Kidney glomerular epithelial cell (primary cell): ENCODE results near the gene PANK2.
"Not testable (repeated sequence)": the region's sequence is repeated elsewhere in the genome, so short reads cannot be mapped to it uniquely, and the experiment has no call there.

Experiments
- DNase-seq: peaks from one replicate; lab custom pipeline; 2025; lab: John Stamatoyannopoulos, UW

The PANK2 gene

DNA sequence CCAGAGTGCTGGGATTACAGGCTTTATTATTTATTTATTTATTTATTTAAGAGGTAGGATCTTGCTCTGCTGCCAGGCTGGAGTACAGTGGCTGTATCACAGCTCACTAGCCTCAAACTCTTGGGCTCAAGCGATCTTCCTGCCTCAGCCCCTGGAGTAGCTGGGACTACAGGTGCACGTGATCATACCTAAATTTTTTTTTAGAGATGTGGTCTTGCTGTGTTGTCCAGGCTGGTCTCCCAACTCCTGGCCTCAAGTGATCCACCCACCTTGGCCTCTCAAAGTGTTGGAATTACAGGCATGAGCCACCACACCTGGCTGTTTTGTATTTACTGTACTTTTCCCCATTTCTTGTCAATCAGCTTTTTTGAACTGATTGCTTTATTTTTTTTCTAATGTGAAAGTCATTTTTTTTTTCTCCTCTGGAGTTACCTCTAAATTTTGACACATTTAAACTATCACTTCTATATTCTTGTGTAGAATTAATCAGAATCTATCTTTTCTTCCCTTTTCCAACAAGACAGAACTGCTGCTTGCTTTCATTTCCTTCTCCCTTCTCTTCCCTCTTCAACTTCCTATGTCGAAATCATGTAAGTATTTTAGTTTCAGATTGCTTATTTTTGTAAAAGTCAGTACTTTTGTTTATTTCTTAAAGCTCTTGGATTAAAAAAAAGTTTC lies 12.0 kb downstream of the PANK2 start:
- DNase-seq = no peak

DNA sequence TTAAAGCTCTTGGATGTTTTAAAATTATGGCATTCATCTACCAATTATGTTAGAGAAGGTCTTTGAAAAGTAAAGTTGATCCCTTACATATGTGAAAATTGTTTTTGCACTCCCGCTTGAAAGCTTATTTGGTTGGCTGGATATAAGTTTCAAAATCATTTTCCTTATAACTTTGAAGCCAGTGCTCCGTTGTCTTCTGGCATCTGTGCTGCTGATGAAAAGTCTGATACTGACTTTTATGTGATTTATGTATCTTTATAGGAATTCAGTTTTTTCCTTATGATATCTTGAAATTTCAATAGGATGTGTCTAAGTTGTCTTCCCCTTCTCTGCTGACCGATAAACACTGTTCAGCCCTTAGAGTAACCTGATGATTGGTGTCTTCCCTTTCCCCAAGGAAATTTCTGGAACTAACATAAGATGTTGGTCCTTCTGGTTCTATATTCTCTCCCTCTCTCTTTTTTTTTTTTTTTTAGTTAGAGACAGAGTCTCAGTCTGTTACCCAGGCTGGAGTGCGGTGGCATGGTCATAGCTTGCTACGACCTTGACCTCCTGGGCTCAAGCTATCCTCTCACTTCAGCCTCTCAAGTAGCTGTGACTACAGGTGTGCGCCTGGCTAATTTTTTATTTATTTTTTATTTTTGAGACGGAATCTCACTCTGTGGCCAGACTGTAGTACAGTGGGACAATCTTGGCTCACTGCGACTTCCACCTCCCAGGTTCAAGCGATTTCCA lies 12.7 kb downstream of the PANK2 start:
- no peak for DNase-seq

DNA sequence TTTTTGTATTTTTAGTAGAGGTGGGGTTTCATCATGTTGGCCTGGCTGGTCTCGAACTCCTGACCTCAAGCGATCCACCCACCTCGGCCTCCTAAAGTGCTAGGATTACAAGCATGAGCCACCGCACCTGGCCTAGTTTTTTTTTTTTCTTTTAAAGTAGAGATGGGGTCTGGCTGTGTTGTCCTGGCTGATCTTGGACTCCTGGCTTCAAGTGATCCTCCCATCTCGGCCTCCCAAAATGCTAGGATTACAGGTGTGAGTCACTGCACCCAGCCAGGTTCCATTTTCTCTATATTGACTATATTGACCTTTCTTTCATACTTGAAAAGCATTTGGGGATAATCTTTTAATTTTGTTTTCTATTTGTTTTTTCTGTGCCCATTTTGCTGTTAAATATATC lies 13.3 kb downstream of the PANK2 start:
- no peak for DNase-seq

DNA sequence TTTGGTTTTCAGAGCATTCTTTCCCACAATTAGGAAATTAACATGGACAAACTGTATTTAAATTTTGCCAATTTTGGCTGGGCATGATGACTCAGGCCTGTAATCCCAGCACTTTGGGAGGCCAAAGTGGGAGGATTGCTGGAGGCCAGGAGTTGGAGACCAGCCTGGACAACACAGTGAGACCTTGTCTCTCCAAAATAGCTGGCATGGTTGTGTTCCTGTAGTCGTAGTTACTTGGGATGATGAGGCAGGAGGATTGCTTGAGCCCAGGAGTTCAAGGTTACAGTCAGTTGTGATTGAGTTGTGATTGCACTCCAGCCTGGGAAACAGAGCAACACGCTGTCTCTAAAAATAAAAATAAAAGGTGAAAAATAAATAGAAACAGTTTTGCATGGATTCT lies 15.0 kb downstream of the PANK2 start:
- DNase-seq = no peak

DNA sequence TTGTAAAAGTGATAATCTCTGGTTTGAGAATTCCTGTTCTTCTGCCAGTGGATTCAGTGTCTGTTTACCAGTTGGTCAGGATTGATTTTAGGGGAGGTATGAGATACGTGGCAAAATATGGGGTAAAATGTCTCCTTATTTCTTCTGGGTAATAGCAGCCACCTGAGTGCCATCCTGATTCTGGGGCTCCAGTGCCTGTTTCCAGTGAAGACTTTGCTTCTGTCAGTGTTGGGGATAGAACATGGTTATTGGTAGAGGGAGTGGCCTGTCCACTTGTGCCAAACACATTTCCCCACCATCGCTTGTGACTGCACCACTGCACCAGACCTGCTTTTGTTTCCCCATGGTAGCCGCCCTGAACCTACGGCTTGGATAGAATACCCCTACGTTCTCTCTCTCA lies 15.7 kb downstream of the PANK2 start:
- DNase-seq = no peak

DNA sequence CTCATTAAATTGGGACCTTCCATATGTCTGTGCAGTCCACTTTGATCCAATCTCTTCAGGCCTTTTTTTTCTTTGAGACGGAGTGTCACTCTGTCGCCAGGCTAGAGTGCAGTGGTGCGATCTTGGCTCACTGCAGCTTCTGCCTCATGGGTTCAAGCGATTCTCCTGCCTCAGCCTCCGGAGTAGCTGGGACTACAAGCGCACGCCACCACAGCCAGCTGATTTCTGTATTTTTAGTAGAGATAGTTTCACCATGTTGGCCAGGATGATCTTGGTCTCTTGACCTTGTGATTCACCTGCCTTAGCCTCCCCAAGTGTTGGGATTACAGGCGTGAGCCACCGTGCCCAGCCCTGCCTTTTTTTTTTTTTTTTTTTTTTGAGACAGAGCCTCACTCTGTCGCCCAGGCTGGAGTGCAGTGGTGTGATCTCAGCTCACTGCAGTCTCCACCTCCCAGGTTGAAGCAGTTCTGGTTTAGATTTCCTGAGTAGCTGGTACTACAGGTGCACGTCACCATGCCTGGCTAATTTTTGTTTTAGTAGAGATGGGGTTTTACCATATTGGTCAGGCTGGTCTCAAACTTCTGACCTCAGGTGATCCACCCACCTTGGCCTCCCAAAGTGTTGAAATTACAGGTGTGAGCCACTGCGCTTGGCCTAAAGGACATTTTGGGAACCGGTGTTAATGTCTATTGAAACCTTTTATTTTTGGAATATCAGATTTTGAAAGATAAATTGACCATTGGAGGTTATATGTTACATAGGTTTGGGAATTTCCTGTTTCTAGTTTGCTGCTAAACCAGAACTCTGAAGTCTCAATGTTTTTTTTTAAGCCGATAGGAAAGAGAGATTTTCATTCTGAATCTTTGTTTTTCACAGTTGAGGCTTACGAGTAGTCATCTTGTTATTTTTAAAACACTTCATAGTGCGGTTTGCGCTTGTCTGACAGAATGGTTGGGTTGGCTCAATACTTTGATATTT lies 17.8 kb downstream of the PANK2 start:
- not testable (repeated sequence) for DNase-seq

DNA sequence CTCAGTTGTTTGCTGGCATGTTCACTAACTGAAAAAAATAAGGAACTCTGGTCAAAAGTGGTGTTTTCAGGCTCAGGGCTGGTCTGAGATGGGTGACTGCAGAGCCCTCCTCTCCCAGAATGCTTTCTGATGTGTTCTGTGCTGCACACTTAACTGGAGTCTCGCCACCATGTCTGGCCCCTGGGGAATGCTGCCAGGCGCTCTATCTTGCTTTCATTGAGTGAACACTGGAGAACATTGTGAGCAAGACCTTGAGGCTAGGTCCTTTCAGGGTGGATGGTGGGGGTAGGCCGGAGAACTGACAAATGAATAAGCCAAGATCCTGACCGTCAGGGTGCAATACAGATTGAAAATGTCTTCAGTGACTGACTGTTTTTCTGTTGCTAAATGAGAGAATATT lies 19.5 kb downstream of the PANK2 start:
- DNase-seq = no peak

DNA sequence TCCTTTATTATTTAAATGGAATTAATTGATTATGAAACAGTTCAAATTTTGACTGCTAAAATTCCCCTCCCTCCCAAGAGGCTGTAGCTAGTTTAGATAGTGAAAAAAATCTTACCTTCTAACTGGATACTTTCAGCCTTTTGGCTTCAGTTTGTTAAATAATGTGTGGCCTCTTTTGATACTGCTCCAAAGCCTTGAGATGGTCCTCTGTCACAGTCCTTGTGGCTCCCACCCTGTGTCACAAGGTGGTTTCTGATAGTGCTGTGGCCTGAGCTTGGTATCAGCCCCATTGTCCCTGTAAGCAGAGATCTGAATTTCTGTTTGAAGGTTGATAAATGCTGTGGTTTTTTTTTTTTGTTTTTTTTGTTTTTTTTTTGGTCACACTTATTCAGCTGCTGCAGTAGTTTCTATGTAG lies 20.8 kb downstream of the PANK2 start:
- DNase-seq = no peak

DNA sequence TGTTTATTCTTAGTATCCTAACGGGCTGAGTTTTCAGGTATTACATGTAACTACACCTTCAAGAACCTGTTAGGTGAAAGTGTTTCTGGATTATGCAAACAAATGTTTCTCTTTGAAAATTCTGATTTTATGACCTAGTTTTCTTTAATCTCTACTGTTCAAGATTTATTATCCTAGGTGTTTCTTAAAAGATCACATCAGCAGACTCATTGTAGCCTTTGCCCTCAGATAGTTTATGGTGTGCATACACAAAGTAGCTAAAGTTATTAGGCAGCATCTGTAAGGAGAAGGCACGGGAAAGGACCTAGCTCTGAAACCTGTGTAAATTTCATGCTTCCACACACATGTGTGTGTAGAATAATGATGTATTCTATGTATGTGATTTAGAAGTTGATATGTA lies 21.7 kb downstream of the PANK2 start:
- DNase-seq = no peak

DNA sequence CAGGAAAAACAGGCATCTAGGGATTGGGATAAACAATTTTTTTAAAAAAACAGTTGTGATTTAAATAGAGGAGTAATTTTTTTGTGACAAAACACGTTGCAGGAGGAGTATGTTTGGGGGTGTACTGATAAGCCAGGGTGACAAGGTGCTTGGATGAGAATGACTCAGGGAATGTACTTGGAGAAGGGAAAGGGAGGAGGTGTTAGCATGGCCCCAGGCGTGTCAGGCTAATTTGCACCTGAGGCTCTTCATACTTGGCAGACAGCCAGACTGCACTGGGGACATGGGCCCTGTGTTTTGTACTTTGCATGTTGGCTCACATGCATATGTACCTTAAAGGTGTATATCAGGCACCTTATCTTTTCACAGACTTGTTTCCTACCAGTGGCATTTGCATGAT lies 22.8 kb downstream of the PANK2 start:
- no peak for DNase-seq

DNA sequence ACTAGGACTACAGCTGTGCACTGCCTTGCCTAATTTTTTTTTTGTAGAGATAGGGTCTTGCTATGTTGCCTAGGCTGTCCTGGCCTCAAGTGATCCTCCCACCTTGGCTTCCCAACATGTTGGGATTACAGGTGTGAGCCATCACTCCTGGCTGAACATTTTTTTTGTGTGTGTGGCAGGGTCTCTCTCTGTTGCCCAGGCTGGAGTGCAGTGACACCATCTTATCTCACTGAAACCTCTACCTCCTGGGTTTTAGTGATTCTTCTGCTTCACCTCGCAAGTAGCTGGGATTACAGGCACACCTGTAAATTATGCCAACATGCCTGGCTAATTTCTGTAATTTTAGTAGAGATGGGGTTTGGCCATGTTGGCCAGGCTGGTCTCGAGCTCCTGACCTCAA lies 25.3 kb downstream of the PANK2 start:
- DNase-seq = no peak

DNA sequence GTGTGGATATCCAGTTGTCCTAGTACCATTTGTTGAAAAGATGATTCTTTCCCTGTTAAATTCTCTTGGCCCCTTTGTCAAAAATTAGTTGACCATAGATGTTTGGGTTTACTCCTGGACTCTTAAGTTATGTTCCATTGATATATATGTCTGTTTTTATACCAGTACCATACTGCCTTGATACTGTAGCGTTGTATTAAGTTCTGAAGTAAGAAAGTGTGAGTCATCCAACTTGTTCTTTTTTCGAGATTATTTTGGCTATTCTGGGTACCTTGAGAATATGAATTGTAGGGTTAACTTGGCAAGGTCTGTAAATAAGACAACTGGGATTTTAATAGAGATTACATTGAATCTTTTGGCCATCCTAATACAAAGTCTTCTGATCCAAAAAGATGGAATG lies 26.5 kb downstream of the PANK2 start:
- DNase-seq = no peak

DNA sequence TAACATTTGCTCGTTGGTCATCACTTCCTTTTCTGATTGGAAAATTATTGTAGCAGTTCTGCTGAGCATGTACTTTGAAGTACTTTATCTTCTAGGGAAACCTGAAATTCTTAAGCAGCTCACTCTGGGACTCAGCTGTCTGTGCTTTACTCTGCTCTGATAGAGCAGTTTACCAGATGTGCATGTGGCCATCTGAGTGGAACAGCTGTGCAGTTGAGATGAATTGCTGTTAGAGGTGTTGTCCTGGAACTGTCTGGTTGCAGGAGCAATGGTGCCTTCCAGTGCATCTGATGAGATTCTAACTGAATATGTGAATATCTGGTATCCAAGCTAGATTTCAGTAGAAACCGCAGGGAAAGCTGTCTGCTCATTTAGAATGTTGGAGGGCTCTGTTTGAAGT lies 27.2 kb downstream of the PANK2 start:
- DNase-seq = no peak

DNA sequence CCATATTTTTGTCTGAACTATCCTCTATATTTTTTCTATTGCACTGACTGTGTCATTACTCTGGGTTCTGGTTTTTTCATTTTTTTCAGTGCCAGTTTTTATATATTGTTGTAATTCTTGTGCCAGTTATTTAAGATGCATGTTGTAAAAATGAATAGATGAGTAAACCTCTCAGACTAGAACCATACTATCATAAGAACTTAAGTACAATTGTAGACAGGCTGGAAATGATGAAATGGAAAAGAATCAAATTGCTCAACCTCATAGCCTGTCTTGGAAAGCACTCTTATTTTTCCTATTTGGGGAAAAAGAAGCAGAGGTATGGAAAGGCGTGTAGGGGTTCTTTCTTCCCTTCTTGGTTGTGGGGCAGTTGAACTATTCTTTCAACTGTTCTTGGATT lies 30.2 kb downstream of the PANK2 start:
- DNase-seq = no peak

DNA sequence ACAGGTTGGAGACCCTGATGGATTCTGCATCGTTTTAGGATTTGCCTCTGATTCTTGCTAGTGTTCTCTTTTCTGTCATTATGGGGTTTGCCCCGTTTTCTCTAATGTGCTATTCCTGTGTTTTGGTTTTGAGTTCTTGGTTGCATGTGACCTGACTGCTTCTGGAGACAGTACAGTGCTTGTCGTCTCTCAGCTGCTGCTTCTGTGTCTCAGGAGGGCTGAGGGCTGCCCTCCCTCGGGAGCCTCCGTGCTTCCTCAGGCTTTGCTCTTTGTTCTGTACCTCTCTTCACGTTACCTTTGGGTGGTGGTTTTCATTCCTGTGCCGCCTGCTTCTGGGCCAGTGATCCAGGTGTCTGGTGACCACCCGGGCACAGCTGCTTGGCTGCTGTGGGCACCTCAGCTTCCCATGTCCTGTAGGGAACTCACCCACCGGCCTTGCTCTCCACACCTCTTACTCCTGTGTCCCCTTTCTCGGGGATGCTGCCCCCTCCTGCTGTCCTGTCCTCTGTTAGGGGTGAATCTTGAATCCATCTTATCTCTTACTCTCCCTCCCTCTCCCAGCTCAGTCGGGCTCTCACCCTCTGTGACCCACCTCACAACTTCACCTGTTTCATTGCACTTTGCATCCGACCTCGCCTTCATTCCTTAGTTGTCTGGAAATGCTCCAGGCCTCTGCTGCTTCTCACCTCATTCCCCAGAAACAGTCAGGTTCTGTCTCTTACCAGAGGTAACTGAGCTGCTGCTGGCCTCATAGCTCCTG lies 33.2 kb downstream of the PANK2 start:
- no peak for DNase-seq

DNA sequence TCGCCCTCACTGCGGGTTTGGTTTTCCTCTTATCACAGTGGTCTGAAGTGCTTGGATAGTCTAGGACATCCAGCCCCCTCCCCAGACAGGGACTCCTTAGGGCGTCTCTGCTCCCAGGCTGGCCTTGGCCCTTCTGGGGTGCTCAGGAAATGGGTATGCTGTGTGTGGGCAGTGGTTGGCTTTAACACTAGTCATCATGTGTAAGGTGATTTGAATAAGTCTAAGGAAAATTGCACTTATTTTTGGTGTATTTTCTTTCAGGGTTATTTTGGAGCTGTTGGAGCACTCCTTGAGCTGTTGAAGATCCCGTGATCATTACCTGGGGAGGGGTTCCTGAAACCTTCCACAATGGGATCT lies 33.8 kb downstream of the PANK2 start:
- no peak for DNase-seq

DNA sequence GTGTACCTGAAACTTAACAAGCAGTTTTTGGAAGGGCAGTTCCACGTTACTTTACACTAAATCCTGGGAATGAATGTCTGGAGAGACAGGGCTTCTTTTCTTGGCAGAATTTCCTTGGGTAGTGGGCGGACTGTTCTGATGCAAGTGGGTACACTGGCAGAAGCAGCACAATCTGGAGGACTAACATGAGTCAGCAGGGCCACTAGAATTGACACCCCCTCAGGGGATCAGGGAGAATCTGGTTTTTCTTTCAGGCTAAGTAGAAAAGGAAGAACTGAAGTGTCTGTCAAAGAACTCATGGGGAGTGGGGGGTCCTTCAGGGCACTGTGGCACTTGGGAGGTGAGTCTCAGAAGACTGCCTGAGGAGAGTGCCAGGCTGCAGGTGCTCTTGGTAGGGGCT lies 34.6 kb downstream of the PANK2 start:
- DNase-seq = no peak

DNA sequence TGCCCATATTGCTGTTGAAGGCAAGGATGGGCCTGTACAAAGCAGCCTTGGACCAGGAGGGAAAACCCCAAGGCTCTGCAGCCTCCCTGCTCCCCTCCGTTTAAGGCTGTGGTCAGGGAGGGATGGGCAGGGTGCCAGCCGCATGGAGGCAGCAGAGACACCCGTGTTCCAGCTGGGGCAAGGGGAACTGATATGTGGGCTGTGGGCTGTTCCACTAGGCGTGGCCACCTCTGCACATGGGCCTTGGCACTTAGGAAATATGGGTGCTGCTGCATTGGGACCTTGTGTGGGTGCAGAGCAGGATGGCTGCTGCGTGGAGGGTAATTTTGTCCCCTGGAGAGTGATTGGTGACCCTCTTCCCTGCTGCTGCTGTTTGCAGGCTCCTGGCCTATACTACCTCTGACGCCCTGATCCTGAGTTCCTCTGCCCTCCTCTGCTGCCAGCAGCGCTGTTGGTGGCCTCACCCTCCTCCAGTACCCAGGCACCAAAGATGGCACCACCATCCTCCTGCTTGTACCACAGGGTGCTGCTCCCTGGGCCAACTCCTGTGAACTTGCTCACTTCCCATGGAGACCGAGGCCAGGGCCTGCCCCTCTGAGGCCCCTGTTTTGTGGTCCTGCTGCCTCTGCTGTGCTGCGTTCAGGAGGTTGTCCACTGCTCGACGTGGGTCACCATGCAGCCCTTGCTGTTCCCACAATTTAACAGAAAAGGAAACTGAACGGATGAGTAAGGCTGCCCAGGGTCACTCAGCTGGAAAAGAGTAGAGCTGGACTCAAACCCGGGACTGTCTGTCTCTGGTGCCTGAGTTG lies 35.3 kb downstream of the PANK2 start:
- DNase-seq = no peak

DNA sequence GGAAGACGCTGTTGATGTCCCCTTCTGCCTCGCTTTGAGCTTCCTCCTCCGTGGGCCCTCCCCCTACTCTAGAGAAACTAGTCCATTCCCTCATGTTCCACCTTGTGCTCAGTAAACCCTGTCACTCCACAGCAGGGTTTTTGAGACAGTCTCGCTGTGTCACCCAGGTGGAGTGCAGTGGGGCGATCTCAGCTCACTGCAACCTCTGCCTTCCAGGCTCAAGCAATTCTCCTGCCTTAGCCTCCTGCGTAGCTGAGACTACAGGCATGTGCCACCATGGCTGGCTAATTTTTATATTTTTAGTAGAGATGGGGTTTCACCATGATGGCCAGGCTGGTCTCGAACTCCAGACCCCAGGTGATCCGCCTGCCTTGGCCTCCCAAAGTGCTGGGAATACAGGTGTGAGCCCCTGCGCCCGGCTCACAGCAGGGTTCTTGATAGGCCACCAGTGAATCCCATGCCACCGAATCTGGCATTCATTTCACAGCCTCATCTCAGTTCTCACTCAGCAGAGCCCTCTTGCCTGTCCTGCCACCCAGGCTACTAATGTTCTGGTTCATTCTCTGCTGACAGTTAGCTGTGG lies 36.0 kb downstream of the PANK2 start:
- DNase-seq = no peak

DNA sequence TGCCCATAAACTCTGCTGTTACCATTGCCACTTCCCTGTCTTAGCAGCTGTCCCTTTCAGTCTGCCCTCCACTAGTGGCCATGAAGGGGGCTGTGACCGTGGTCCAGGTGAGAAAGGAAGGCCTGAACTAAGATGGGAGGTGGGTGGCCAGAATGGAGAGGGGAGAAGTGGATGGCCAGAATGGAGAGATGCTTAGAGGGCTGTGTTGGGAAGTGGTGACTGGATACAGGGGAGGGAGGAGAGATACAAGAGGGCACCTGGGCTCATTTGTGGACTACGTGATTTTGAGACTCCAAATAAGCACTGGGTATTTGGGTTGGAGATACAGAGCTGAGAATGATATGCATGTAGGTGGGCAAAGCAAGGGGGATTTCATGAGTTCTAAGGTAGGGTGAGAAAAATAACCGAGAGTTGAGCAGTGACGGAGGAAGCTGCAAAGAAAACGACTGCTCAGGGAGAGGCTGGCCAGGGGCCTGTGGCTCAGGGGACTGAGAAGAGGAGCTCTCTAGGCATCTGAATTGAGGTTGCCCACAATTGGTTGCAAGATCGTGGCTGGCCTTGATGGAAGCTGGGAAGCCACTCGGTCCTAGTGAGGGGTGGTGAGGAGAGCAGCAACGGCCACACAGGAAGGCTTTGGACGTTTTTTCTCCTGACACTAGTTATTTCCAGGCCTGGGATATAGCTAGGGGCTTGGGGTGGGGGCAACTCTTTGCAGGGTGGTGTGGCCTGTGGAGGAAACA lies 36.9 kb downstream of the PANK2 start:
- DNase-seq = no peak
